PC-3 (cell line): ENCODE results near the gene CISD1.
"Not testable (repeated sequence)": the region's sequence is repeated elsewhere in the genome, so short reads cannot be mapped to it uniquely, and the experiment has no call there.

ENCODE experiments used
- EZH2 ChIP-seq: fragments of 300-600 bp; sonication (generic); IDR thresholded peaks from one replicate; pipeline ENCODE4 v1.6.1; 2017; ENCODE audit warnings: antibody characterized with exemption, mild to moderate bottlenecking, low read length; ENCODE audit not compliant: unreplicated experiment
- TF ChIP-seq, protein P1 (sequence below): fragments of 300-600 bp; sonication (generic); conservative IDR thresholded peaks from 2 replicates; pipeline ENCODE4 v1.5.1; 2017; ENCODE audit warnings: antibody characterized with exemption, low read depth, mild to moderate bottlenecking, low read length

- not testable (repeated sequence) for TF ChIP-seq EZH2
- TF ChIP-seq, protein P1, sequence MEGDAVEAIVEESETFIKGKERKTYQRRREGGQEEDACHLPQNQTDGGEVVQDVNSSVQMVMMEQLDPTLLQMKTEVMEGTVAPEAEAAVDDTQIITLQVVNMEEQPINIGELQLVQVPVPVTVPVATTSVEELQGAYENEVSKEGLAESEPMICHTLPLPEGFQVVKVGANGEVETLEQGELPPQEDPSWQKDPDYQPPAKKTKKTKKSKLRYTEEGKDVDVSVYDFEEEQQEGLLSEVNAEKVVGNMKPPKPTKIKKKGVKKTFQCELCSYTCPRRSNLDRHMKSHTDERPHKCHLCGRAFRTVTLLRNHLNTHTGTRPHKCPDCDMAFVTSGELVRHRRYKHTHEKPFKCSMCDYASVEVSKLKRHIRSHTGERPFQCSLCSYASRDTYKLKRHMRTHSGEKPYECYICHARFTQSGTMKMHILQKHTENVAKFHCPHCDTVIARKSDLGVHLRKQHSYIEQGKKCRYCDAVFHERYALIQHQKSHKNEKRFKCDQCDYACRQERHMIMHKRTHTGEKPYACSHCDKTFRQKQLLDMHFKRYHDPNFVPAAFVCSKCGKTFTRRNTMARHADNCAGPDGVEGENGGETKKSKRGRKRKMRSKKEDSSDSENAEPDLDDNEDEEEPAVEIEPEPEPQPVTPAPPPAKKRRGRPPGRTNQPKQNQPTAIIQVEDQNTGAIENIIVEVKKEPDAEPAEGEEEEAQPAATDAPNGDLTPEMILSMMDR = not testable (repeated sequence)
Observed at GRCh38 chr10:58243801-58244200, 25.2 kb upstream of the CISD1 start.
